Measurements from ENCODE around the gene BAAT.
"Not testable (repeated sequence)": the region's sequence is repeated elsewhere in the genome, so short reads cannot be mapped to it uniquely, and the experiment has no call there.

Gene BAAT

DNA sequence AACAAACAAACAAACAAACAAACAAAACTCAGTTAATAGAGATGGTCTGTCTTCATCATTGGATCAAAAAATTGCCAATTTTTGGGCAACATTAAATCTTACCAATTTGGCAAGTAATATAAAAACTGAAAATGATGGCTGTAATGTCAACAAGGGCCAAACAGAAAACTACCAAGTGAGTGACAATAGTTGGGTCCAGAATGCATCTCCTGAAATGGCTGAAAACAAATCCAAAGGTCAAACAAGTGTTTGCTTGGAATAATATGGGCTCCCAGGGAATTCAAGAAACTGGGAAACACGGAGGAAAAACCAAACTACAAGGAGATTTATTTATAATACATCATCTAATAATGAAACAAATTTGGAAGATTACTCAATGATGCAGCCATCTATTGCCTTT, 25.1 kb downstream of the BAAT start:
- DNase-seq: no peak

DNA sequence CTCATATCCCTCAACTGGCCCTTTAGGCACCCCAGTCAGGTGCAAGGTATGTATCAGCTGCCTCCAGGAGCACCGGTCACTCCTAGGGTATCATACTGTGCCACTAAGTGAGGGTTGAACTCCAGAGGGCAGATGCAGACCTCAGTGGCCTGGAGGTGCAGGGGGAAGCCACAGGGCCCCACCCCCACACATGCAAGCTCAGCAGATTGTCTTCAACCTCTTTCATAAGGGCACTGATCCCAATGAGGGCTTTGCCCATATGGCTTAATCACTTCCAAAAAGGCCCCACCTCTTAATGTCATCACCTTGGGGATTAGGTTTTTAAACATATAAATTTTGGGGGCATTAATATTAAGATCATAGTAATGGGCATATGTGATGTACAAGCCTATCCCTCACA, 28.2 kb downstream of the BAAT start:
- no peak for DNase-seq

DNA sequence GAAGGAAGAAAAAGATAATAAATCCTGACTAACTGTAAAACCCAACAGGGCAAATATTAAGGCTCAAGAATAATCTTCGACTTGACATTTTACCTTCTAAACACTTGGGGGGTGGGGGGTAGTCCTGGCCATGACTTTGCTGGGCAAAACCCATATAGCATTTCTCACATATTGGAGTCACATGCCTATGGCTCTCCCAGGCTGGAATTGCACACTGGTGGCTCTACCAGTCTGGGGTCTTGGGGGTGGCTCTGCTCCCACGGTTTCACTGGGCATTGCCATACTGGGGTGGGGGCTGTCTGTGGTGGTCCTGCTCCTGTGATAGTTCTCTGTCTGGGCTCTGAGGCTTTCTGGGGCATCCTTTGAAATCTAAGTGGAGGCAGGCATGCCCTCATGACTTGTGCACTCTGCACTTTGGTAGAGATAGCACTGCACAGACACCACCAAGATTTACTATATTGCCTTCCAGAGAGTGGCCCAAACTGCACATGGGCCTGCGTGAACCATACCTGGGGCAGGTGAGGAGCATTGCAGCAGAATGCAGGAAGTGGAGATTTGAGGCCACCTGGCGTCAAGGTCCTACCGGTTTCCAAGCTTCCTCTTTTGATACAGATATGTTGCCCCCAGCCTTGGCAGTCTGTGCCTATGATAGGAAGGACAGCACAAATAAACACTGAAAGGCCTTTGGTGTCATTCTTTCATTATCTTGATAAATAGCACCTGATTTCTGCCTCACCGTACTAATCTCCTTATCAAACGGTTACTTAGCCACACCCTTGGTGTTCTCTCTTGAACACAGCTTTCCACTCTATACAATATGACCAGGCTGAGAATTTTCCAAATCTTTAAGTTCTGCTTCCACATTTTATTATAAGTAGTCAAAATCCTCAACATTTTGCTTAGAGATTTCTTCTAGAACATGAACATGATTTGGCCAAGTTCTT, 29.8 kb downstream of the BAAT start:
- DNase-seq: no peak

DNA sequence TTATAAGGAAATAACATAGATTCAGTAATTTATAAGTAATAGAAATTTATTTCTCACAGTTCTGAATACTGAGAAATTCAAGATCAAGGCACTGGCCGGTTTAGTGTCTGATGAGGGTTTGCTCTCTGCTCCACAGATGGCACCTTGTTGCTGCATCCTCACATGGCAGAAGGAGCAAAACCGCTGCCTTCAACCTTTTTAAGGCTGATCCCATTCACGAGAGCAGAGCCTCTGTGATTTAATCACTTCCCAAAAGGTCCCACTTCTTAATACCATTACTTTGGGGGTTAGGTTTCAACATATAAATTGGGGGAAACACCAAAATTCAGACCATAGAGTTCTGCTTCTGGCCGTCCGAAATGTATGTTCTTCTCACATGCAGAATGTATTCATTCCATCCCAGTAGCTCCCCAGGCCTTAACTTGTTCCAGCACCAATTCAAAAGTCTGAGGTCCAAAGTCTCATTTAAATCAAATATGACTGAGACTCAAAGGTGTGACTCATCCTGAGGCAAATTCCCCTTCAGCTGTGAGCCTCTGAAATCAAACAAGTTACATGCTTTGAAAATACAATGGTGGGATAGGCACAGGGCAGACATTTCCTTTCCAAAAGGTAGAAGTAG, 30.6 kb downstream of the BAAT start:
- no peak for DNase-seq

DNA sequence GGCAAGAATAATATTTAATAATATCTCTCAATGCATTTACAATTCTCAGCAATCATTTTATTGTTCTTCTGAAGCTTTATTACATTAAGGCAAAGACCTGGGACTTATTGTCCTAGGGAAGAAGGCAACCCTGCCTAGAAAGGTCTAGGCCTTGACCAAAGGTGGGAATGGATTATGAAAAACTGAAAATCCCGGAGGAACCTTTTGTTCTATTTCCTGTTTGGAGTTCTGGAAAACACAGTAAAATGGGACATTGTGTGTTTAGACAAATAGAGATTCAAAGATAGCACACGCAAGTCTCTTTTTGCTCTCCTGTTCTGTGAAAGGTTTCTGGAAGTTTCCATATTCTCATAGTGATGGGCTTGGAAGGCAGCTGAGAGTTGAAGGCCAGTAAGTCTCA, 31.1 kb downstream of the BAAT start:
- DNase-seq: no peak

DNA sequence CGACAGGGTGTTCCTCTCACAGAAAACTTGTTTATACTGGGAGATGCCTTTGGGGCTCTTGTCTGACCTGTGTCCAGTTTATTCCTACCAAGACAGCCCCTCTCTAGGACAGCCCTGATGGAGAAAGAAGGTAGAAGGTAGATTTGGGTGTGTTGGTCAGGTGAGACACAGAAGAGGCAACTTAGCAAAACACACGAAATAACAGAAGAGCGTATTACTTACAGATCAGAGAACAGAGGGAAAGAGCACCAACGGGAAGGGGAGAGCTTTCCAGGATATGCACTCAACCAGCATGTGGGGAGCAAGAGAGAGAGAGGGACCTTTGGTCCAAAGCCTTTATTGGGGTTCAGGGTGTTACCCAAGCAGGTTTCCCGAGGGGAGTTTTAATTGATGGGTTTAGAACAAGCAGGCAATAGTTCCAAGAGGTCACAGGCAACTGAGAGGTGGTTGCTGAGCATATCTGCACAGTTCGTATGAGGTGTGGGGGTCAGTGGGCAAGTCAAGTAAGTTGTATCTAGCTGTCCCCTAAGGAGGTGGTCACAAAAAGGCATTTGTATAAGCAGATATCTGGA, 31.8 kb downstream of the BAAT start:
- no peak for DNase-seq

DNA sequence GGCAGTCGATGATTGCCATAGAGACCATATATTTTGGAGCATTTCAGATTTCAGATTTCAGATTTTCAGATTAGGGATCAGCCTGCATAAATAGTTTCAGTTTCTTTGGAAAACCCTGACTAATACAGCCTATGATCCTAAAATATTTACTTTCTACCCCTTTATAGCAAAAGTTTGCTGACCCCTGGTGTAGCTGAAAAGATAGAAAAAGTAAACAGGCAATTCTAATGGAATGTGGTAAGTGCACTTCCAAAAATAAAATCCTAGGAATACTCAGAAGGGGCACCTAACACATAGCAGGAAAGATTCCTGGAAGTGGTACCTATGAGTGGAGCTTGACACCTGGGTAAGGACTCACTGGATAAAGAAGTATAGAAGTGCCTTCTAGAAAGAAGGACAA, 34.5 kb downstream of the BAAT start:
- DNase-seq: no peak

DNA sequence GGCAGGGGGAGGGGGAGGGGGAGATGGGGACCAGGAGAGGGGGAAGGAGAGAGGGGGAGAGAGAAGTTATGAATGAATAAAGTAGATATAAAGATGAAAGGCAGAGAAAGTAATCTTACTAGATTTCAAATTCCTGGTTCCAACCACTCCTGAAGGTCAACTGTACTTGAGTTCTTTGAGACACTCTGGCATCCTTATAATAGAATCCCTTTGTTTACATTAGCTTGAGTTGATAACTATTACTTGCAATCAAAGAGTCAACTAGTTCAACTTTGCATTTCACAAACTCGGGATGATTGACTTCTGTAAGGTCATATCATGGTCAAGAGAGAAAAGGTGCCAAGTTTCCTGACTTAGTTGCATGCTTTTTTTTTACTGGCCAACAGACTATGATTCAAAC, 42.2 kb downstream of the BAAT start:
- no peak for DNase-seq

DNA sequence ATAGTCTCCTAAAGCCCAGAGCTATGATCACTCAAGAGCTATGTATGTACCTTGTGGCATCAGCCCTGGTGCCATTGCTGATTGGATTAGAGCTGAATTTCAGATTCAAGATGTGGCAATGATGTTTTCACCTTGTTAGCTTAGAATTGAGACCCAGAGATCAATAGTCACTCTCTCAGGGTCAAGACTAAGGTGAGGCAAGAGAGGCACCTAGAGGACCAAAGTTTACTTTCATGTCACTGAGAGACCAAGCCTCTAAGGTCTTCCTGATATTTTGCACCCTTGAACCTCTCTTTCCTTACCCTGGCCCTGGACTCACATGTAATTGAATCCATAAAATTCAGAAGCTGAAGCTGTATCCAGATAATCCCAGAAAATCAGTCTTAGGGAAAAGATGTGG, 42.8 kb downstream of the BAAT start:
- DNase-seq: no peak

DNA sequence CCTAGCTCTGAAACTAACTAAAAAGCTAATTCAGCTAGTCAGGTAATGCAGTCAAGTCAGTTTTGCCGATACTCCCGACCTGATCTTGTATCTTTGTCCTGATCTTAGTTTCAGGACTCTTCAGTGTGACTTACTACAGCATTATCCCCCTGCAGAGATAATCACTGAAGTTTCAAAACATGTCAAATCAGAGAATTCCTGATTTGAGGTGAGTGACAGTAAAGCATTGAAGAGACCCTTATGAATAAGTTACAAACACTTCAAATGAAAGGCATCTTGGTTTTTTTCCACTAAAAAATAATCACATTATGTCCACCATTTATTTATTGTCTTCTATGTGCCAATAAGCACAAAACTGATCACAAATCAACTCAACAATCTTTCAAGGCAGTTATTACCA, 47.6 kb downstream of the BAAT start:
- DNase-seq: no peak

DNA sequence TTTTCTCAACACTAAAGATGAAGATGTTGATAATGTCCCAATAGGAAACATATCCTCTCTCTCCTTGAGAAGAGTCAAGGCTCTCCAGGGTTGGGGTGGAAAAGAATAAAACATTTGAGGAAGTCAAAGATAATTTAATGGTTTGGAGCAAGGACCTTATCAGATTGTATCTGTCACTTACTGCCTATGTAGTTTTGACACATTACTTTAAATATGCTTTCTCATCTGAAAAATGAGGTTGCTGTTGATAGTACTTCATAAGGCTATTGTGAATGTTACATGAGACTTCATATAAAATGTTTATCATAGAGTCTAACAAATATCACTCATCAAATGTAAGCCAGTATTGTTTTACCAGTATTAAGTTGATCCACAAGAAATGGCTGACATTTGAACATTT, 48.7 kb downstream of the BAAT start:
- DNase-seq: no peak

DNA sequence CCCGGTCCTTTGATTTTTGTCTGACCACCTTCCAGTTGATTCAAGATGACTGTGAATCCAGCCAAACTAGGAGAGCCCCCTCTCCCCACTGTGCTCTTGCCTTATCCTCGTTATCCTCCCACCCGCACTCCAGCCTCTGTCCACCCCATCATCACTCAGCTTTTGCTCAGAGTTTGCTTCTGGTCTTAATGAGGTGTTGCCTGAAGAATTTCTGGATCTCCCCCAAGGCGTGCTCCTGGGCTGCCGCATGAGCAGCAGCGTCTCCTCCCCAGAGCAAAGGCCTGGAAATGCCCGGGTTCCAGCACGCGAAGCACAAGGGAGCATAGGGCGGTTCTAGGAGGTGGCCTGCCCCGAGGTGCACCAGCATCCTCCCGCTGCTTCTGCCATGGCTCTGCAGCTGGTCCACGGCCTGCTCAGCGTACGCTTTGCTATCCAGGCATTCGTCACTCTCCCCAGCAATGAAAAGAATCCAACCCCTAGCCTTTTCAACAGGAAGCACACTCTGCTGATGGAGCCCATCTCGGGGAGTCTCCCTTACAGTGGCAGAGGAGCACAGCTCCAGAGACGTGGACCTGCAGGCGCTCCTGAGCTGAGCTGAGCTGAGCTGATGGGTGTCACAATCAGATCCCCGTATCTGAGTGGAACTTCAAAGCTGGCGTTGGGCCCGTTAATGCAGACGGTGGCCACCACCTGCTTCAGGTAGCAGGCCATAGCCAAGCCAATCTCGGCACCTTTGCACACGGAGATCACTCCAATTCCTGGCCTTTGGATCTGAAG, 50.7 kb downstream of the BAAT start:
- no peak for DNase-seq

DNA sequence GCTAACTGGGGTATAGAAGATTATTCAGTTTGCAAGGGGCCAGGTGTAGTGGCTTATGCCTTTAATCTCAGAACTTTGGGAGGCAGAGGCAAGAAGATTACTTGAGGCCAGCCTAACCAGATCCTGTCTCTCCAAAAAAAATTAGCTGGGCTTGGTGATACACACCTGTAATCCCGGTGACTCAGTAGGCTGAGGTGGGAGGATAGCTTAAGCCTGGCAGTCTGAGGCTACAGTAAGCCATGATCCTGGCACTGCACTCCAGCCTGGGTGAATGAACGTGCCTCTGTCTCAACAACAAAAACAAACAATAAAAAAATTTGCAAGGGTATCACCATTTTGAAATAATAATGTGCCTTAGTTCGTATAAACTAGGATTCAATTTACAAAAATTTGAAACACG, 51.3 kb downstream of the BAAT start:
- no peak for DNase-seq

DNA sequence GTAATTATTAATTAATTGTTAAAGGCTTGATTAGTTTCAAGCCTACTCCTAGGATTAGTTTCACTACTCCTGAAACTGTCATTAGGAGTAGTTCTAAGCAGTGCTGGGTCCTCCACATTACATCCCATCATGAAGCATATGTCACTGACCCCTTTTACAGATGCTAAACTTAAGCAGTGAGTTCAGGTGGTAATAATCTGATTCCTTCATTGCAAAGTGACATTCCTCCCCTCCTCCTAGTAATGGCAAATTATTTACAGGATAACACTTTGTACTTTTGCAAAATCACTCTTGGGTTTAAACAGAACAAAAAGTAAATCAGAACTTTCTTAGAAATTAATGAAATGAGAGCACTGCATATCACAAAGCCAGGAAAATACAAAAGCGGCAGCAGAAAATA, 52.4 kb downstream of the BAAT start:
- no peak for DNase-seq

DNA sequence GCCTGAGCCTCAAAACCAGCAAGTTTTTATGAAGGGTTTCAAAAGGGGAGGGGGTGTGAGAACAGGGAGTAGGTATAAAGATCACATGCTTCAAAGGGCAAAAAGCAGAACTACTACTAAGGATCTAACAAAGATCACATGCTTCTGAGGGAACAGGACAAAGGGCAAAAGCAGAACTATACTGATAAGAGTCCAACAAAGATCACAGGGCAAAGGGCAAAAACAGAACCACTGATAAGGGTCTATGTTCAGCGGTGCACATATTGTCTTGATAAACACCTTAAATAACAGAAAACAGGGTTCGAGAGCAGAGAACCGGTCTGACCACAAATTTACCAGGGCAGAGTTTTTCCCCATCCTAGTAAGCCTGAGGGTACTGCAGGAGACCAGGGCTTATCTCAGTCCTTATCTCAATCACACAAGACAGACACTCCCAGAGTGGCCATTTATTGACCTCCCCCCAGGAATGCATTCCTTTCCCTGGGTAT, 57.3 kb downstream of the BAAT start:
- not testable (repeated sequence) for DNase-seq

DNA sequence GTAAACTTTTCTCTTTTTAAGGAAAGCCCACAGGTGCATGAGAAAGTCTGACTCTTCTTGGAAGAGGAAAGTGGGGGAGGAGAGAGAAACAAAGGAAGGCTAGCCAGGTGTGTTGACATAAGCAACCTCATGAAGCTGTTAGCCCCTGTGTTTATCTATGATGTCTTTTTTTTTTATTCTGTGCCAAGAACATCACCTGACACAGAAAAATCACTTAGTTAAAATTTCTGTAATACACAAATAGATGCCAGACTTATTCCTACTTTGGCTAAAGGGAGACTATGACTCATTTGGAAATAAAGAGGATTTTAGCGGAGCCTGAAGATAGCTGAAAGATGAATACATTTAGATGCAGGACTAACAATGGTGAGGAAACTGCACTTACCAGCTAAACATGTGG, 58.3 kb downstream of the BAAT start:
- DNase-seq: no peak

DNA sequence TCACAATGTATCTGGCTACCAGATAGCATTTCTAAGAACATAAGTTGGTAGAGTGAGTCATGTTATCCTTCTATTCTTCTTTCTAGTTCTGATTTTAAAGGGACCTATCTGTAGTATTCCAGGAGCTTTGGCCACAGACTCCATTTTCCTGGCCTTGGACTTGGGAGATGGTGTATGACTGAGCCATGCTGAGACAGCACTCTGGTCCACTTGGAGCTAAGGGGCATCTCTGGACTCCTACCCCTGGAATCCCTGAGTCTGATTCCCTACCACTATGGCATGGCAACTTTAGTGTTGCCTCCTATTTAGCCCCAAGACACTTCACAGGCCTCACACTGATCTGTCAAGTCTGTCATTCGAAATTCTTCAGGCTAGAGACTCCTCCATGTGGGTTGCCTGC, 58.8 kb downstream of the BAAT start:
- DNase-seq: no peak

DNA sequence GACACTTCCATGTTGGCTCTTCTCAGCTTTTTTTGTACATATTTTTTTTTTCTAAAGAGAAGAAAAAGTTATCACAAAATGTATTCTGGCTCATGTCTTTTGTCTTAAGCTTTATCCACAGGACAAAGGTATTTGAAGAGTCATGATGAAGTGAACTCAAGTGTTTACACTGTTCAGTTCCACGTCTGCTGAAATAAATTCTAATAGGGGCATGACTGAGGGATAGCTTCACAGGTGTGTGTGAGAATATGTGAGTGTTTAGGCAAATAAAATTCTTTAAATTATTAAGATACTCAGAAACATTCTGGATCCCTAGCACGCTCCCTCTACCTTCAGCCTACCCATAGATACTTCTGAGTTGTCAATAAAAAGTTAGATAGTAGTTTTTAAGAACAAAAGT, 59.8 kb downstream of the BAAT start:
- DNase-seq: no peak

DNA sequence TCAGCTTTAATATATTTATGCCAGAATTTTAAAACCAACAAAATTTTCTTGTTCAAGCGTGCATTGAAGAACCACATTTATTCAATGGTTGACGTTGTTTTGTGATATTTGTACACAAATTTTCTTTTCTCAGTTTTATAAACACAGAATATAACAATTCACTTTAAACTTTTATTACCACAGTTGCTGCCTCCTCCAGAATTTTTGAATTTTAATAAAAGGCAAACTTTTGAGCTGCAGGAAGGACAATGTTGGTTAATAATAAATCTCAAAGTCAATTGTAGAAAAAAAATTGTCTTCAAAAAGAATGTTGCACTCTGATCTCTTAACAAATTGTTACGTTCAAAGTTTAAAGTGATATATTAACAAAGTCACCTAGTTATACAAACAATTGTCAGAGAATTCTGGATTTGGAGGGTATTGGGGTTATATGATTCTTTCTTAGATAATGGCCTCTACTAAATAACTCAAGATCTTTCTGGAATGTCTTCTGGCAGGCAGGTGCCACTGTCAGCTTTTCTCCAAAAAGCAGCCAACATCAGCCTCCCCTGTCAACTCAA, 60.5 kb downstream of the BAAT start:
- DNase-seq: no peak

DNA sequence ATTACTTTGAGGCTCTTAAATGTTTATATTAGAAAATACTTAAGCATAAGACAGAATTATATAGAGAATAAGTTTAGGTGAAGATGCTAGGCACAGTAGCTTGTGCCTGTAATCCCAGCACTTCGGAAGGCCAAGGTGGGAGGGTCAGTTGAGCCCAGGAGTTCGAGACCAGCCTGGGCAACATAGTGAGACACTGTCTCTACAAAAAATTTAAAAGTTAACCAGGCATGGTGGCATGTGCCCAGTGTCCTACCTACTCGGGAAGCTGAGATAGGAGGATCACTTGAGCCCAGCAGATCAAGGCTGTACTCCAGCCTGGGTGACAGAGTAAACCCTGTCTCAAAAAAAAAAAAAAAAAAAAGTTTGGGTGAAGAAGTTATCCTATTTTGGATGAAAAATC, 61.7 kb downstream of the BAAT start:
- no peak for DNase-seq

DNA sequence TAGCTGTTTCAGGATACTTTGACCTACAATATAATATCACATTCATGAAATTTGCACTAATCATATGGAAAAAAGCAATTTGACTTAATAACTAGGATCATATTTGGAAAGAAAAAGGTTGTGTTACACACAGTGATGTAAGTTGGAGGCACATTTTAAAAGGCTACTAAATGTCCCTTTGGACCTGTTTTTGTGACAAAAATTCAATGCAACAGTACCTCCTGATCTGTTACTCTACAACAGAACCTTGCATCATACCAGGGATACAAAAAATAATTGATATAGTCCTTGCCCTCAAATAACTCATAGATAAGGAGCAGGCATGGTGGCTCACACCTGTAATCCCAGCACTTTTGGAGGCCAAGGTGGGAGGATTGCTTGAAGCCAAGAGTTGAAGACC, 67.1 kb downstream of the BAAT start:
- DNase-seq: no peak

DNA sequence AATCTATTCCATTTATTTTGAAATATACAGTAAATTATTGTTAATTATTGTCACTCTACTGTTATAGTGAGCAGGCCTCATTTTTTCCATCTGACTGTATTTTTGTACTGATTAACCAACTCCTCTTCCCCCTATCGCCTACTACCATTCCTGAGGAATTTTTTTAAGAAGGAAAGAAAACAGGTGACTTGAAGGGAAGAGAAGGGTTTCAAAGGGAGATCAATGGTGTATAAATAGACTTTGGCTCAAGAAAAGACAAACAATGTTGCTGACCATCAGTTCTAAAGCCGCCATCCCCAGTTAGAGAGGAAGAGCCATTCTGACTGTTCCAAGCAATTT, 69.7 kb downstream of the BAAT start:
- DNase-seq: no peak

DNA sequence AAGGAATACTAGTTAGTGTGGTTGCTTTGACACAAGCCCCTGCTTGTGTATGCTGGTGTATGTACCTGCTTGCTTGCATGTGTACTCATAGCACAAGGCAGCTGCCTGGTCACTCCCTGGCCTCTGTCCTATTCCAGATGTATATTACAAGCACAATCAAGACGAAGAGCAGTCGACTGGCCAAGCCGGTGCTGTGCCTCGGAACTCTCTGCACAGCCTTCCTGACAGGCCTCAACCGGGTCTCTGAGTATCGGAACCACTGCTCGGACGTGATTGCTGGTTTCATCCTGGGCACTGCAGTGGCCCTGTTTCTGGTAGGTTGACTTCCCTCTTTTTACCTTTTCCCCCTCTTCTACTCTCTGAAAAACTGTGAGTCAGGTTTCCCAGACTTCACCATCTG, 72.1 kb downstream of the BAAT start:
- no peak for DNase-seq

Measured in CD4-positive, alpha-beta T cell treated with Interleukin-17A for 4 hours (primary cell).